IPS-11a (cell line): ENCODE data around the gene HNRNPA2B1.
A peak's percentile ranks its signal among the peaks of the same experiment; 100 is the strongest.

Source experiments
- H3K4me3 ChIP-seq: one replicate; pipeline ENCODE4 v1.5.1; 2013; ENCODE audit warnings: low read depth, low read length, control low read depth

Gene HNRNPA2B1

DNA sequence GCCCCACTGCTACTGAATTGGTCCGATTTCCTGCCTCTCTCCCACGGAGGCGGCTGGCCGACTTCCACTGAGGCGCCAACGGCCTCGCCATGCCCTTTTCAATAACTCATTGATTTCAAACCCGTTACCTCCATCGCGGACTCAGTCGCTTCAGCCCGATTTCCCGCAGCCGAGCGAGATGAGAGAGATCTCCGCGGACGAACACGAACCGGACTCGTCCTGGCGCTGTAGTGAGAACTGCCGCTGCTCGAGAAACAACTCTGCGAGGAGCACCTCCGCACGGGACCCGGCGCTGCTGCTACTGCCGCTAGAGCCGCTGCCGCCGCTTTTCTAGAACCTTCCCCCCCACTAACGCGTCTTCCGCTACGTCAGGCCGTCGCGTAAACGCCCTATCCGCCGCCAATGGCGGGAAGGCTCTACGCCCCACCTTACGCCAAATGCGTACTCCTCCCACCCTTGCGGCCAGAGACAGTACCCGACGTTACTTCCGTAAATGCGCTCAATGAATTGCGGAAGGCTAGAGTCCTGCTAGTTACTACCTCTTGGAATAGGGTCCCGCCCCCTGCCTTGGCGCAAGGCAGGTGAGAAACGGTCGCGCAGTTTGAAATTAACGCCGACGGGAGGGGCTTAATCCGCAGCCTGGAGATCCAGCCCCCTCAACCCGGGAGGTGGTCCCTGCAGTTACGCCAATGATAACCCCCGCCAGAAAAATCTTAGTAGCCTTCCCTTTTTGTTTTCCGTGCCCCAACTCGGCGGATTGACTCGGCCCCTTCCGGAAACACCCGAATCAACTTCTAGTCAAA is at the start of gene HNRNPA2B1:
HNRNPA2B1 (minus strand) TSS at position 303 of the 803 bp plus-strand sequence; CDS start at position 134, 169 bp downstream.
- H3K4me3 ChIP-seq, result peak within 1 kb of the TSS; percentile 100

DNA sequence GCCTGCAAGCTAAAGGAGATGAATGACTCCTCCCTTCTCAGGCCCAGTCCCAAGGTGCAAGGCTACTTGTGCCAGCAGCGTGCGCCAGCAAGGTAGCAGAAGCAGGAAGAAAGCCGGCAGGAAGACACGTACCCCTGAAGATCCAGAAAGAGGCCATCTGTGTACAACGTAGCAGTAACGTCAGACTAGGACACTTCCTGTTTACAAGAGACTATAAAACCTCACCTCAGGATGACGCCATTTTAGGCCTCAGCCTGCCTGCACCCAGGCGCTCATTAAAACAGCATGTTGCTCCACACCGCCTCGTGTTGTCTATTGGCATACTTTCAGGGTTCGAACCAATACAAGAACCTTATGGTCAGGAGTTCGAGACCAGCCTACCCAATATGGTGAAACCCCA is 49.7 kb upstream of the HNRNPA2B1 start:
- H3K4me3 ChIP-seq, result no peak overlapping the region

DNA sequence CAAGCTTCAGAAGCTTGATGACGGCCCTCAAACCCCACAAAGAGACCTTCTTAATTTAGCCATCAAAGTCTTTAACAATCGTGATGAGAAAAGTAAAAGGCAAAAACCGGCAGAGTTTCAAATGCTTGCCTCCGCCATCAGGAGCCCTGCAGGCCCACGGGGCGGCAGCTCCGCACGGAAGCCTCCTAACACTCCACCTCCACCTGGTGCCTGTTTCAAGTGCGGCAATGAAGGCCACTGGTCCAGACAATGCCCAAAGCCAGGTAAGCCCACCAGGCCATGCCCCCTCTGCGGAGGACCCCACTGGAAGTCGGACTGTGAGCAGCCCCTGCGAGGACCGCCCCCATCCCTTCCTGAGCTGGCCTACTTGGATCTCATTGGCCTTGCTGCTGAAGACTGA is 44.6 kb upstream of the HNRNPA2B1 start:
- no peak overlapping the region for H3K4me3 ChIP-seq

DNA sequence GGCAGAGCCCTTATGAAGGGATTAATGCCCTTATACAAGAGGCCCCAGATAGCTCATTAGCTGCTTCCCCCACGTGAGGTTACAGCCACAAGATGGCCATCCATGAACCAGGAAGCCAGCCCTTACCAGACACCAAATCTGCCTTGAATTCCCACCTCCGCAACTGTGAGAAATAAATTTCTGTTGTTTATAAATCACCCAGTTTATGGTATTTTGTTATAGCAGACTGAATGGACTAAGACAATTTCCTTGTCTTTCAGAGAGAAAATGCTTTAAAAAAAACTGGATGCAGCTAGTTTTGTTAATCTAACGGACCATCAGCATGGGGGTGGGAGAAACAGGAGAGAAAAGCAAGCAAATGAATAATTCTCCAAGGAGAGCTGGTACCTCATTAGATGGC is 37.5 kb upstream of the HNRNPA2B1 start:
- H3K4me3 ChIP-seq, result no peak overlapping the region

DNA sequence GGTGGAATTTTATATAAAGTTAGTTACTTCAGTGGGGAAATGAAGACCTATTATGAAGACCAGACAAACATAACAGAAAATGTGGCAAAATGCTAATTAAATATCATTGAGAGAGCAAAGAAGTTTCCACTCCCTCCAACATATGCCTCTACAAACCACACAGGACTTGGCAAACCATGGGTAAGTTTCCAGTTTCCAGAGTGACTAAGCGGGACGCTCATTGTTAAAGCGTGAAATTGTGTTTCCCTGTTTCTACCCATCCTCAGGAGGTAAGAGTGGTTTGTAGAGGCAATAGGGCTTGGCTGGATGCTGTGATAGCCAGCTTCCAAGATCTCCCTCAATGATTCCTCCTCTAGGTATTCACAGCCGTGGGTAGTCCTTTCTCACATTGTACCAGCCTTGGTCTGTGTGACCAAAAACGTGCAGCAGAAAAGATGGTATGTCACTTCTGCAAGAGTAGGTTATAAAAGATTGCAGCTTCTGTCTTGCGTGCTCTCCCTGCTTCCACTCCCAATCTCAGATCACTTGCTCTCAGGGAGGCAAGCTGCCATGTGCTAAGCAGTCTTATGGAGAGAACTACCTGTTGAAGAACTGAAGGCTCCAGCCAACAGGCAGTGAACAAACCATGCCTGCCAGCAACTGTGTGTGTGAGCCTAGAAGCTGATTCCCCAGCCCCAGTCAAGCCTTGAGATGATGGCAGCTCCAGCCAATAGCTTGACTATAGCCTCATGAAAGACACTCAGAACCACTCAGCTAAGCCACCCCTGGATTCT is 36.7 kb upstream of the HNRNPA2B1 start:
- H3K4me3 ChIP-seq, result no peak overlapping the region

DNA sequence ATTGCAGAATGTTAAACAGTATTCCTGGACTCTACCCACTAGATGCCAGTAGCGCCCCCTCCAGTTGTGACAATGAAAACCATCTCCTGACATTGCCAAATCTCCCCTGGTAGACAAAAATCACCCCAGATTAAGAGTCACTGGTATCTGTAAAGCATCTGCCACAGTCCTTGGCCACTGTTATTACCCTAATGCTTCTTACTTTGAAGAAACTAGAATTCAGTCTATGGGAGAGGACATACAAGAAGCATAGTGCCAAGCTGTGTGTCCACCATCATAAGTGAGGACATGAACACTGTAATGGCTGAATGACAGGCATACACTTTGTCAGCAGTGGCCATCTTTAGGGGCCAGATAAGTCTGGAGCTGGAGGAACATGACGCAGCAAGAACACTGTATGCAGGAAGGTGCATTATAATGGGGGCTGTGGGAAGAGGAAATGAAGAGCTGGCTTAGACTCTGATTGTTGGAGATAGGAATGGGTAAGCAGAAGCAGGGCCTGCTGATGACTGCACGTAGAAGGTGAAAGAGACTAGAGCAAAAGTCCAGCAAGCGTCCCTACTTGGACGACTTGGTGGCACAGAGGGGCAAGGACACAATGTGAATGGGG is 33.5 kb upstream of the HNRNPA2B1 start:
- H3K4me3 ChIP-seq, result no peak overlapping the region

DNA sequence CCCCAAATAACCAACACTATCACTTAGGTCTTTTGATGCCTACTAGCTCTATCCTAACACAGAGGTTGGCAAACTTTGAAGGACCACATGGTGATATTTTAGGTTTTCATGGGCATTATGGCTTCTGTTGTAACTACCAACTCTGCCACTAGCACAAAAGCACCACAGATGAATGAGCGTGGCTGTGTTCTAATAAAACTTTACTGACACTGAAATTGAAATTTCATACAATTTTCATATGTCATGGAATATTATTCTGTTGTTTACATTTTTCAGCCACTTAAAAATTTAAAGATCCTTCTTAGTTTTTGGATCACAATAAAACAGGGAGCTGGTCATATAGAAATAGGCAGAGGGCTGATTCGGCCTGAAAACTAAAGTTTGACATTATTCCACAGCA is 27.4 kb upstream of the HNRNPA2B1 start:
- H3K4me3 ChIP-seq, result no peak overlapping the region

DNA sequence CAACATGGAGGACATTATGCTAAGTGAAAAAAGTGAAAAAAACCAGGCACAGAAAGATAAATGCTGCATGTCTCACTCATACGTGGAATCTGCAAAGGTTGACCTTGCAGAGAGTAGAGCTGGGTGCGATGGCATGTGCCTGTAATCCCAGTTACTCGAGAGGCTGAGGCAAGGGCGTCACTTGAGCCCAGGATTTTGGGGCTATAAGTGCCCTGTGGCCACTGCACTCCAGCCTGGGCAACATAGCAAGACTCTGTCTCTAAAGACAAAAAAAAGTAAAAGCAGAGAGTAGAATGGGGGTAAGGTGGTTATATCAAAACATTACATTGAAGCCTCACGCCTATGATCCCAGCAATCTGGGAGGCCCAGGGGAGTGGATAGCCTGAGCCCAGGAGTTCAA is 23.8 kb upstream of the HNRNPA2B1 start:
- H3K4me3 ChIP-seq, result no peak overlapping the region

DNA sequence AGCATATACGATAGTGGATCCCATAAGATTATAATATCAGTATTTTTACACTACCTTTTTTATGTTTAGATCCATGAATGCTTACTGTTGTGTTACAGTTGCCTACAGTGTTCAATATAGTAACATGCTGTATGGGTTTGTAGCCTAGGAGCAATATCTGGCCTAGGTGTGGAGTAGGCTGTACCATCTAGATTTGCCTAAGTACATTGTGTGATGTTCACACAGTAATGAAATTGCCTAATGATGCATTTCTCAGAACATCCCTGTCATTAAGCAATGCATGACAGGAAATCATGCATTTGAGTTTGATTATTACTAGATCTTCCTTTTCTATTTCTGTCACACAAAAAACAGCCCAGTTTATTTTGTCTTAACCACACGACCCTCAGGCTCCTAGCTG is 15.5 kb upstream of the HNRNPA2B1 start:
- H3K4me3 ChIP-seq, result no peak overlapping the region

DNA sequence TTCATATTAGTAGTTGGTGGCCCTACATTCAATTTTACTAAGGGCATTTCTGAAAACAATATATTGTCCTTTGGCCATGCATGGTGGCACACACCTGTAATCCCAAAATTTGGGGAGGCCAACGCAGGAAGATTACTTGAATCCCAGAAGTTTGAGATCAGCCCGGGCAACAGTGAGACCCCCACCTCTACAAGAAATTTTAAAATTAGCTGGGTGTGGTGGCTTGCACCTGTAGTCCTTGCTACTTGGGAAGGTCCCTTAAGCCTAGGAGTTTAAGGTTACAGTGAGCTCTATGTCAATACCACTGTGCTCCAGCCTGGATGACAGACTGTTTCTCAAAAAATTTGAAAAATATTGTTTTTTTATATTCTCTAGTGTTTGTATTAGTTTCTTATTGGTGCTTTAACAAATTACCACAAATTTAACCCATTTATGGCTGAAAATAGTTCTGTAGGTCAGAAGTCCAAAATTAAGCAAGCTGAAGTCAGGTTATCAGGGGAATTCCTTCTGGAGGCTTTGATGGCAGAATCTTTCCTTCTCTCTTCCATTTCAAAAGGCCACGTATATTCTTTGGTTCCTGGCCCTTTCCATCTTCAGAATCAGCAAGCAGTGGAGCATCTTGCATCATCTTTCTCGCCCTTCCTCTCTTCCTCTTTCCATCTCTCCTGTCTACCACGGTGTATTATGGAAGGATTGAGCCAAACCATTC is 13.4 kb upstream of the HNRNPA2B1 start:
- H3K4me3 ChIP-seq, result no peak overlapping the region

DNA sequence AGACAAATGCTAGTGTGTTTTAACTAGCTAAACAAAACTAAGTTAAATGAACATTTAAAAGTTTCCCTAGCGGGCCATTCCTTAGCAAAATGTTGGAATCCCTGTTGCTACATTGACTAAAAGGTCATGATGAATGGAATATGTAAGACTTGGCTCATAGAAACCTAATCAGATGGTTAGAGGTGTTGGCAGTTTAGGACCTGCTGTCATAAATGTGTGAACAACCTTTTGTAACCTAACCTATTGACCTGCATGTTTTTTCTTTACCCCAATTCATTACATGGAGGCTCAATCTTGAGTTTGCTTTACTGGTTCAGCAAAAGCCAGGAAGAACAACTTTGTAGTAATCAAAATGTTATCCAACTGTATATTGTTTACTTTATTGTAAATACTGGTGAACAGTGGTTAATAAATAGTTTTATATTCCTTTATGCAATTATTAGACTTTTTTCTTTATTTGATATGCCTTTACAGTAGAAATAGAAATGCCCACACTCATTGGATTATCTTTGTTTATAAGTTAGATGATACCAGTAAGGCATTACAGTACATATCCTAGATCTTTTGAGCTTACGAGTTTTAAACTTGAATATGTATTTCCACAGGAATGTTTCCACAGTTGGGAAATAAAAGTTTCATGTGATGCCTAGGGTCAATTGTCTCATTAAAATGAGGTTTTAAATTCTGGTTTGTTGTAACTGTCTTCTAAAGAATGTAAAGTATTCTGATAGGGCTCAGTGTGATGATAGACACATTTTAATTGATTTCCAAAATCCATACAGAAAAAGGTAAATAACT is 12.6 kb upstream of the HNRNPA2B1 start:
- no peak overlapping the region for H3K4me3 ChIP-seq

DNA sequence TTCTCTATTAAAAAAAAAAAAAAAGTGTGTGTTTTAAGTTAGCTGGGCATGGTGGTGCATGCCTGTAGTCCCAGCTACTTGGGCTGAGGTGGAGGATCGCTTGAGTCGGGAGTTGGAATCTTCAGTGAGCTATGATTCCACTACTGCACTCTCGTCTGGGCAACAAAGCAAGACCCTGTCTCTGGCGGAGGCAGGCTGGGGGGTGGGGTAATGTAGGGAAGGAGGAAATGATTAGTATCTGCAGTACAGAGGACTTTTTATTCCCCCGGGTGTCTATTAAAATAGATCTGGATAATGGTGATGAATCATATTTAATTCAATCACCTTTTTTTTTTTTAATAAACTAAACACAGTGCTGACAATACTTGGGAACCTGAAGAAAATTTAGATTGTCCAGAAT is 7.5 kb upstream of the HNRNPA2B1 start:
- no peak overlapping the region for H3K4me3 ChIP-seq

DNA sequence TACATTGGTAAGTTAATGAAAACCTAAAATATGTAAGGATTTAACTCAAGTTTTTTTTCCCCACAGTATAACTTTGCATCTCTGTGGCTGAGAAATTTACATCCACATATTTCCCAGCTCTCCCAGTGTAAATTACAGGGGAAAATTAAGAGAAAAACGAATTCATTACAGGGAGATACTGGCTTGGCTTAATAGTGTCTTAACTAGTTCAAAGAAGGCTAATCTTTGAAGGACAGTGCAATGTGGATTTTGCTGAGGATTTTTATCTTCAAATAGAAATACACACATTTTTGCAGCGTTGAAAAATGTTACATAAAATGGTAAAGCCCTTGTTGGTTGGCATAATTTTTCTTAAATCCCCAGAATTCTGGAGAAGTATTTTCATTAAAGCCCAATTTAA is 2.5 kb upstream of the HNRNPA2B1 start:
- peak overlapping the region; percentile 94 for H3K4me3 ChIP-seq

DNA sequence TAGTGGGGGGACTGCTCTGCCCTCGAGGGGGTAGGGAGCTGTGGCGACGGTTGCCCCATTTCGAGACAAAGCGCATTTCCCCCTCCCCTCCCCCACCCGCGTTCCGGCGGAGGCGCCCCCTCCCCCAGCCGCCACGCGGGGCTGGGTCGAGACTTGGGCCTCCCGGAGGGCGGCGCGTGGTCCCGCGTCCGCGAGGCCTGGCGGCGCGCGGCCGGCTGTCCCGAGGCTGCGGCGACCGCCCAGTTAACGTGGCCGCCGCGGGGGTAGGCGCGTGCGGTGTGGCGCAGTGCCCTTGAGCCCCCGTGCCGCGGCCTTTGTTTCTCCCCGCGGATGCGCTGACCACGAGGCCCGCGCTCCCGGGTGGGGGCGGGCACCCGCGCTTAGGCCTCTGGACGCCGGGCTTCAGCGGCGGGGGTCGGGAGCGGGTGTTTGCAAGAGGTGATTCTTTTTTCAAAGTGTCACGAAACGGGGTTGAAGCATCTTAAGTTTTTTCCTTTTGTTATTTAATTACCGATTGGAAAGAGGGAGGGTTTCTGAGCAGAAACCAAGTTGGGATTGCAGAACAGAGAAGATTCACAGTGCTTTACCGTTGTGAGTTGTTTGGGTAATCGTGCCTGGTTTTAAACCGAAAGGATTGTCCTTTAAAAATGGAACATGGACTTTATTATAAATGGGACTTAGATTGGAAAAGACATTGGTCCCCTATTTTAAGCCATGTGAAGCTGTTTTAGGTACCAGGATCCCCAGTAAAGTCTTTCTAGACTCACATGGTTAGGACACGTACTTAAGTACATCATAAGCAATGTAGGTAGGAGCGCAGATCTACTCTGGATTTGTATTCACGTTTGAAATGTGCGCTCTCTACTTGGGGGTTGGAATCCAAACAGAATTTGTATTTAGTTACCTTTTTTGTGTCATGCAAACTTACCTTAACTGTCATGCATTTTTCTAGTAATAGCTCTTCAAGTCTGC is 1.8 kb upstream of the HNRNPA2B1 start:
- peak overlapping the region; percentile 94 for H3K4me3 ChIP-seq

DNA sequence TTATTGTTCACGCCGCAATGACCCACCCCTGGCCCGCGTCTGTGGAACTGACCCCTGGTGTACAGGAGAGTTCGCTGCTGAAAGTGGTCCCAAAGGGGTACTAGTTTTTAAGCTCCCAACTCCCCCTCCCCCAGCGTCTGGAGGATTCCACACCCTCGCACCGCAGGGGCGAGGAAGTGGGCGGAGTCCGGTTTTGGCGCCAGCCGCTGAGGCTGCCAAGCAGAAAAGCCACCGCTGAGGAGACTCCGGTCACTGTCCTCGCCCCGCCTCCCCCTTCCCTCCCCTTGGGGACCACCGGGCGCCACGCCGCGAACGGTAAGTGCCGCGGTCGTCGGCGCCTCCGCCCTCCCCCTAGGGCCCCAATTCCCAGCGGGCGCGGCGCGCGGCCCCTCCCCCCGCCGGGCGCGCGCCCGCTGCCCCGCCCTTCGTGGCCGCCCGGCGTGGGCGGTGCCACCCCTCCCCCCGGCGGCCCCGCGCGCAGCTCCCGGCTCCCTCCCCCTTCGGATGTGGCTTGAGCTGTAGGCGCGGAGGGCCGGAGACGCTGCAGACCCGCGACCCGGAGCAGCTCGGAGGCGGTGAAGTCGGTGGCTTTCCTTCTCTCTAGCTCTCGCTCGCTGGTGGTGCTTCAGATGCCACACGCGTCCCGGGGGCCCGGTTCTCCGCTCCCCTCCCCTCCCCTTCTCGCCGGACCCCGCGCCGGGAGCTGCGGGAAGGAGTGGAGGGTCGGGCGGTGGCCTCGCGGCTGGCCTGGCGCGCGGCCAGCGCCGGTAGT is 887 bp upstream of the HNRNPA2B1 start, which contains the start of gene CBX3:
CBX3 (plus strand) TSS at position 499 of the 772 bp plus-strand sequence. CDS start 1,254 bp downstream, outside the sequence.
- H3K4me3 ChIP-seq, result peak within 1 kb of the TSS; percentile 100

DNA sequence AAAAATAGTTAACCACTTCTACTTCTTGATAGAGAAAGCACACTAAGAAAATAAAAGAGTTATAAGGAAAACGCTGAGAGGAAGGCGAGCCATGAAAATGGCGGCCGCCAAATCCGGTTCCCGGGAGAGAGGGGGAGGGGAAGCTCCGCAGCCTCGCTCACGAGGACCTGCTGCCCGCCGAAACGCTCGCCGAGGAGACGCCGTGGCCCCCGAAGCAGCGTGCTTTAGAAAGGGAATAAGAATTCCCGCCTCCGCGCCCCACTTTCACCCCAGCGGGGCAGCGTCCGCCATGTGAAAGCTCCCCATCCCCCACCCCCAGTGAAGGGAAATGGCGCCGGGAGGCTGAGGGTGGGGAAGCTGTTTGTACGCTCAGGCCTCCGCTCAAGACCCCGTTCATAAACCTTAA is 505 bp downstream of the HNRNPA2B1 start:
- peak overlapping the region; percentile 100 for H3K4me3 ChIP-seq

DNA sequence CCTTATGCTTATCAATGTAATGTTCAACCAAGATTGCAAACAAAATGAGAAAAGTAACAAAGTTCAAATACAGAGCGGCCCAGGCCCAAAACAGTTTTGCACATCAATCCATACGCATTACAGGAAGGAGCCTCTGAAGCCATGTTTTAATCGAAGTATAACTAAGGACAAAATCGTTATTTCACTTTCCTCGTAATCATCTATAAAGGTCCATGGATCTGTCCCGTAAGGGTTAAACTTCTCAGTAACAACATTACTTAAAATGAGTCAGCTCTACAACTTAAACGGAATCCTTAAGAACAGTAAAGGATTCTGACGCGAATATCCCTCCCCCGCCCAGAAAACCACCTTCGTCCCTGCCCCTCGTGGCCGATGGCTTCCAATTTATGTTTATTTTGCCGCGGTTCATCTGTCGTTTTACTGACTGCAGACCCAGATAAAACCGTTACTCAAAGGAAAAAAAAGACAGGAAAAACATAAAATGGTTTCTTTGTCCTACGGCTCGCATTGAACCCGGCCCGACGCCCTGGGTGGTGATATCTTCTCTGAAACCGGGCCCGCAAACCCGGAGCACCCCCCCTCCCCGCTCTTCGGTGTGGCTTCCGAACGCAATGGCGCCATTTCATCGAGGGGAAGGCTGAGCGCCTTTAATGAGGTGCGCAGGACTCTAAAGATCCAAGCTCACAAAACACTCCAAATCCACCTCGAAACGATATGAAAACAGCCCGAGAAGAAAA is 1.1 kb downstream of the HNRNPA2B1 start:
- H3K4me3 ChIP-seq, result peak overlapping the region; percentile 100

DNA sequence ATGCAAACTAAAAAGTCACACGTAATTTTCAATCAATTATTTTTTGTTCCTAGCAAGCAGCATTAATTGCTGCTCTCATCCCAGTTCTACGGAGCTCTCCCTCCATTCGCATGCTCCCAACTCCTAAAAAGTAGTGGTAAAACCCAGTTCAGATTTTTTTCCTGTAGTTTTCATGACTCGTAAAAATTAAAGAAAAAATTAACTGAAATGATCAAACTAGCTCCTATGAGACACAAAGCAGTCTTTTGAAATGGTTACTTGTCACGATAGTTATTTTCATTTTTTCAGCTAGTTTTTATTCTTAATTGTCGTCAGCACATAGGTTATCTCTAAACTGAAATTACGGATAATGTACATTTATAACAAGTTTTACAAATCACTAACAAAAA is 1.8 kb downstream of the HNRNPA2B1 start:
- H3K4me3 ChIP-seq, result peak overlapping the region; percentile 100
